ENCODE measurements around the gene HOMER1. TPM values are rescaled to one million over a fixed set of nuclear protein-coding genes. Genes with fewer than 3 reads are reported as not detected.

The HOMER1 gene
- total RNA-seq, 1 donor from 2014 or later: 20.3 TPM

Small RNA genes within 50 kb of the gene (small RNA-seq; reads per million reads assigned to genes)
- not detected for gene RF00019 (ENCODE audit: low replicate concordance)

Other genes starting within 250 kb of the HOMER1 start
- 78.8 TPM for gene TENT2, start 98.3 kb upstream of the HOMER1 start, total RNA-seq
- gene CMYA5, start 175.7 kb upstream of the HOMER1 start, total RNA-seq: 52.9 TPM